Measurements from ENCODE around the gene ENTREP1. TPM values are rescaled to one million over a fixed set of nuclear protein-coding genes. Genes with fewer than 3 reads are reported as not detected.

ENTREP1 gene
- polyA plus RNA-seq, 3 donors = 2.4 to 6.0 (median 2.9) TPM

DNA sequence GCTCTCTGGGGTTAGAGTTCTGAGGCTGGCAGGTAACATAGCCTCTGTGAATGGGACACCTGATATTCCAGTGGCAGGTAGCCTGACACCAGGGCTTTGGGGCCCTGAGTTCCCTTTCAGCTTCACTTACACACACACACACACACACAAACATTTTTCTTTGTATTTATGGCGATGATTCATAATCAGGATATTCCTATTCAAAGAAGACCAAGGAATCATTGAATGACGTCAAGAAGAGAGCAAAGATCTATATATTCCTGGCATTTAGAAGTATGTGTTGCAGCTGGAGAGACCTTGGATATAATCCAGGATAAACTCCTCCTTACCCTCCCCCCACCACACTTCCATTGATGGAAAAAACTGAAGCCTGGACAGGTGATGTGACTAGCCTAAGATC, 7.9 kb upstream of the ENTREP1 start:
- DNase-seq (ENCODE audit: extremely low read depth in 1 of 11, low read depth in 9 of 11, low spot score in 4 of 11) = no peak

DNA sequence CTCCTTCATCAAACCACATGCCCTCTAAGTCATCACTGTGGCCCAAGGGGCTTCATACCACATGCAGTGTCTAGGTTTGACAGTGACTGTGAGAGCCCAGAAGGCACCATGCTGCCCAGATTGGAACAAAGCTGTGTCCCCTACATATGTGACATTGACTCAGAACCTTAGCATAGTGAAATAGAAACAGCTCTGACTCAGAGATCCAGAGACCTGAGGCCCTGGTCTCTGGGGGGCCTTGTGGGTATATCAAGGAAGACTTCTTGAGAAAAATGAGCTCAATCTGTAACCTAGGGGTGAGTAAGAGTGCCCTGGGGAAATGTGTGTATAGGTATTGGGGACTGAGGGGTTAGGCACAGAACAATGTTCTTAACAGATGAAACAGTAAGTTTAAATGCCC, 7.1 kb upstream of the ENTREP1 start:
- DNase-seq (ENCODE audit: extremely low read depth in 1 of 11, low read depth in 9 of 11, low spot score in 4 of 11) = no peak

DNA sequence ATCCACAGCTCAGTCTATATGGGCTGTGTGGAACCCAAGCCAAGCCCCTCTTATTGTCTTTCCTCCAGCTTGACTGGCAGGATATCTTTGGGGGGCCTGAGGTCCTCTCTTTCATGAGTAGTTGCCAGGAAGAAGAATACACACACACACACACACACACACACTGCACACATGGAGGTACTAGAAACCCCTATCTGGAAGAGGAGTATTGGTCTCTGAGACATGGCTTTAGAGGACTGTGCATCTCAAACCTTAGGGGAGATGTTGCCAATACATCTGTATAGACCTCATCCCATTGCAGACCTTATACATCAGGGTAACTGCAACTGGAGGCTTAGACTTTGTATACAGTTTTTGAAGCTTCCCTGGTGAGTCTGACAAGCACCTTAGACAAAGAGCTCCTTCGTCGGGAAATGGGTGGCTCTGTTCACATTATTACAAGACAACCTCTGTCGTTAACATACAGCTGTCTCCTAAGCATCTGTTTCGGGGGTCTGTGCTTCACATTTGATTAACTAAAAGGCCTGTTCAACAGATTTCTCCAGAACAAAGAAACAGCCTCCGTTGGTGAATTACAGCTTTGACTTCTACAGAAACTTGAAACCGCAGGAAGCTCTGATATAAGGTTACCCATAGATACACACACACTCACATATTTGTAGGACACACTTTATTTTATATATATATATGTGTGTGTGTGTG, 5.5 kb upstream of the ENTREP1 start:
- DNase-seq (ENCODE audit: extremely low read depth in 1 of 11, low read depth in 9 of 11, low spot score in 4 of 11) = peak in 3 of 11 donors; percentile 10 to 13 (median 11)

DNA sequence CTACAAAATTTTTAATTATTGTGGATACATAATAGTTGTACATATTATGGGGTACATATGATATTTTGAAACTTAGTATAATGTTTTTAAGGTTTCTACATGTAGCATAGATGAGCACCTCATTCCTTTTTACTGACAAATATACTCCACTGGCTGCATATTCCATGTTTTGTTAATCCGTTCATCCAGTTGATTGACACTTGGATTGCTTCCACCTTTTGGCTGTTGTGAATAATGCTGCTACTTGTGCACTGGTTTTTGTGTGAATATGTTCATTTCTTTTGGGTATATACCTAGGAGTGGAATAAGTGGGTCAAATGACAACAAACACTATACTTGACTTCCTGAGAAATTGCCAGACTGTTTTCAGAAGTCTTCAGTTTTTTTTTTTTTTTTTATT, 2.8 kb upstream of the ENTREP1 start:
- no peak for DNase-seq (ENCODE audit: extremely low read depth in 1 of 11, low read depth in 9 of 11, low spot score in 4 of 11)

DNA sequence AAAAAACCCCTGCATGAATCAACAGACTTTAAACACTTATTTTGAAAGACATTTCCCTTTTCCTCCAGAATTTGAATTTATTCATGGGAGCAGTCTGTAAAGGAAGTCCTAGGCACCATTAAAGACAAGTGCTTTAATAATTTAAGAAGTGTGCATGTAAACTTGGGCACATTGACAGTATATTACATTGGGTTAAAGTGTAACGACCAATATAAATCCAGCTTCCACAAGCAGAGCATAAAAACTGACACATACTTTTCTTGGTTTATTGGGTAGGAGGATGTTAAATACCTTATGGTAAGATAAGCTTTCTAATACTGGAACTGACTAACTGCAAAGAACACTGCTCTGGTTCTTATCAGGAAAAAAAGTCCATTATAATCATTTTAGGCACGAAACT, 1.2 kb upstream of the ENTREP1 start:
- peak in 4 of 11 donors; percentile 13 to 31 (median 24) for DNase-seq (ENCODE audit: extremely low read depth in 1 of 11, low read depth in 9 of 11, low spot score in 4 of 11)

DNA sequence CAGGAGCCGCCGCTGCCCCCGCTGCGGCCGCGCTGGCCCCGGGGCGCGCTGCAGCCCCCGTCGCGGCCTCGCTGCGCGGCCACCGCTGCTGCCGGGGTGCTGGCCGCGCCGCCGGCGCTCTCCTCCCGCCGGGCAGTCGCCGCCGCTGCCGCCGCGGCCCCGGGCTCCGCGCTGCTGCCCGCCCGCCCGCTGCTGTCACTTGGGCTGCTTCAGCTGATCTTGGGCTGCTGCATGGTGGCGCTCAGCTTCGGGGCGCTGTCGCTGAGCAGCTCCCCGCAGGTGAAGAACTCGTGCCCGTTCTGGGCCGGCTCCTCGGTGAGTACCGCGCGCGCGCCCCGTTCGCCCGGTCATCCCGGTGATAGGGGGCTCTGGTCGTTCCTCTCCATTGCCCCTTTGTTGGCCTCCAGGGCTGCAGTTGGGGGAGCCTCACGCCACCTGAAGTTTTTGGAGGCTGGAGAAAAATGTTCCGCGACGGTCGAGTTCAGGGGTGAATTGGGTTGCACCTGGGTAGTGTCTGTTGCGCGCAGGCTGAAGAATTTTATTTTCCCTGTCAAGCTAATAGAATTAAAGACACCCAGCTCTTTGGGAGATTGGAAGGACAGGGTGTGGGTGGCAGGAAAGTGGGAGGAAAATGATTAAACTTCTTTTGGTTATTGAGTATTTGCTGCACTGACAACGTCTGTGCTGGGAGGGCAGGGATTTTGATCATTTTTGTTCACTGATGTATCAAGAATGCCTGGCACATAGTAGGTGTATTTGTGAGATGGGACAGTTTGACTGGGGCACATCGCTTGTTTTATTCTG, 596 bp downstream of the ENTREP1 start:
- DNase-seq (ENCODE audit: extremely low read depth in 1 of 11, low read depth in 9 of 11, low spot score in 4 of 11) = peak in 4 of 11 donors; percentile 9 to 15 (median 12)

DNA sequence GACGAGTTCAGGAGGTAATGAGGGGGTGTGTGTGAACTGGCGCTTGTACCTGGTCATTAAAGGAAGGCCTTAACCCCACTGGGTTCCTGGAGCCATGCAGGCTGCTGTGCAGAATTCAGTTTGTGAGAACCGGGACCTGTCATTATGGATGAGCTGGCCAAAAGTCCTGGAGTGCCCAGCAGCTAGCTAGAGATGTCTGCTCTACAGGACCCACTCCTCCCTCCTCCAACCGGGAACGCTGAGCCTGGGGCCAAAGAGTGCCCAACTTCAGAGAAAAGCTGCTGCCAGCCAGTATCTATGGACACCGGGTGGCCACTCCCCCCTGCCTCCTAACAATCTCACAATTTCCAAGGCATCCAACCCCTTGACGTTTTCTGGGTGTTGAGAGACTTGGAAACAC, 1.2 kb downstream of the ENTREP1 start:
- no peak for DNase-seq (ENCODE audit: extremely low read depth in 1 of 11, low read depth in 9 of 11, low spot score in 4 of 11)

DNA sequence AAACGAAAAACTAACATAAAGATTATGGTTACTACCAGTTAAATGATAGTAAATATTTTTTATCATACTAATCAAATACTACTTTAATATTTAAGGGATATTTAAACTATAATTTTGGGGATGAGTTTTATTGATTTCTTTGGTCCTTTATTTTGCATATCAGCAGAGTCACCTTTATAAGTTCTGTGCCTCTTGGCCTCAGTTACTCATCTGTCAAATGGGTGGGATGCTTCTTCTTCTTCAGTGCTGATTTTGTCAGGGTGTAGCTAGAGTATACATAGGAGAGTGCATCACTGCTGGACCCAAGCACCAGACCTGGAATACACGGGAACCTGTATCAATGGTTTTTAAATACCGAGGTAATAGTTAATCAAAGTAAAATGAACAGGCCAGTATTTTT, 5.6 kb downstream of the ENTREP1 start:
- DNase-seq (ENCODE audit: extremely low read depth in 1 of 11, low read depth in 9 of 11, low spot score in 4 of 11) = no peak

DNA sequence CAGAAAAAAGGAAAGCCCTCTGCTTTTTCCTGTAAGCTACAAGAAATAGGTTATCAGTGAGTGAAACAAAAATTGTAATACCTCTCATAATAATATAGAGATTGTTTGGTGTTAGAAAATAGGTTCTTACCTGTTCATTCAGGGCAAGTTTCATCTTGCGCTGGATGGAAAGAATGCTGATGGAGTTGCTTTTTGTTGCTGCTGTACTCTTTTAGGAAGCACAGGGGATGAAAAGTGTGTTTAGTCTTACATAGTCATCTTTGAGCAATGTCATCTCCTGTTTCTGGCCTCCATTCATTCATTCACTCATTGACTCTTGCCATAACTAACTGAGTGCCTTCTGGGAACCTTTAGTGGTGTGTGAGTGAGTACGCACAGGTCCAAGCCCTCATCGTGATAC, 6.4 kb downstream of the ENTREP1 start:
- no peak for DNase-seq (ENCODE audit: extremely low read depth in 1 of 11, low read depth in 9 of 11, low spot score in 4 of 11)

DNA sequence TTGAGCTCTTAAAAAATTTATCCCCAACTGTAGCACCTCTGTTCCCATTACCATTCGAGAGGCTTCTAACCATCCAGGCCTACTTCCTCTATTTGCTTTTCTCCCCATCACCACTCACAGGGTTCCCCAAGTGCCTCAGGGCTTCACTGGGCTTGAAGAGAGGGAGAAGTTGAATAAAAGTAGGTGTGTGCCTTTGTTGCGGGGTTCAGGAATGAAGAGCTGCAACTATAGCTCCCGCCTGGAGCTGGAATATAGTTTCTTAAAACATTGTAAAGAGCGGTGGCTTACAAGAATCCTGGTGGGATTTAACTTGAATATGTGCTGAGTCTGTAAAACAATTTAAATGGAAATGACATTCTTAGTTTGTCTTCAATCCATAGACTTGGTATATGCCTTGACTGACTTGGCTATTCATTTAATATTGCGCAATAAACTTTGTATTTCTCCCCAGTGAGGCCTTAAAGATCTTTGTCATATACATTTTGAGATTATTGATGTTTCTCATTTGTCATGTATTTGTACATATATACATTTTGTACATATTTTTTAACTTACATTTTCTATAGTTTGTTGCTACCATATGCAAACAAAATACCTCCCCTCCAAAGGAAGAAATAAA, 7.2 kb downstream of the ENTREP1 start:
- DNase-seq (ENCODE audit: extremely low read depth in 1 of 11, low read depth in 9 of 11, low spot score in 4 of 11) = no peak

DNA sequence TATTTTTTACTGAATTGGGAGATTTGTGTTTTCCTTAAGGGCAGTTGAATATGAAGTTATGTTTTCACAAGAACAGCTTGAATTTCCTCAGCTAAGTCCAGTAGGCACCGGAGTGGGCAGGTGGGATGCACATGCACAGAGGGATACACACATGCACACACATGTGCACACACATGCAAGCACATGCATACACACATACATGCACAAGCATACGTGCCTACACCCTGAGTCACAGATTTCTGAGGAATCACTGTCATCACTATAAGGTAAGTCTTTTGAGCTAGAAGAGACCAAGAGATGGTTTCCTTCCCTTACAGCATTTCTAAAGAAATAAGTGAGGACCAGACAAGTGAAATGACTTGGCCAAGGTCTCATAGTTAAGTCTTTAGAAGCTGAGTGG, 8.7 kb downstream of the ENTREP1 start:
- no peak for DNase-seq (ENCODE audit: extremely low read depth in 1 of 11, low read depth in 9 of 11, low spot score in 4 of 11)

DNA sequence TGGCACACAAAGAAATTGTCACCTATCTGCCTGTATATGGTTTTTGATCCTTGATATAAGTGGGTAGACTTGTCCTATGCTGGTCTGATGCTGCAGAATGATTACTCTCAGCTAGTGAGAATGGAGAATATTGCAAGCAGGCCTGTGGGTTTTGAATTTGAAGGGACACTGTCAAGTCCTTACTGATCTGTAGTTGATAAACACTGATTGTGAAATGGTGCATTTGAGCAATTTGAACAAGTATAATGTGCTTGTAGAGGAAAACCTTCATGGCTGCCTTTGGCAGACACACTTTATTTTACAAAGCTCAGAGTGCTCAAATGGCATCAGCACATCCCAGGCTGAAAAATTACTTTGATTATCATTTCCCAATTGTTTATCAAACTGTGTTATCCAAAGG, 9.3 kb downstream of the ENTREP1 start:
- DNase-seq (ENCODE audit: extremely low read depth in 1 of 11, low read depth in 9 of 11, low spot score in 4 of 11) = no peak

DNA sequence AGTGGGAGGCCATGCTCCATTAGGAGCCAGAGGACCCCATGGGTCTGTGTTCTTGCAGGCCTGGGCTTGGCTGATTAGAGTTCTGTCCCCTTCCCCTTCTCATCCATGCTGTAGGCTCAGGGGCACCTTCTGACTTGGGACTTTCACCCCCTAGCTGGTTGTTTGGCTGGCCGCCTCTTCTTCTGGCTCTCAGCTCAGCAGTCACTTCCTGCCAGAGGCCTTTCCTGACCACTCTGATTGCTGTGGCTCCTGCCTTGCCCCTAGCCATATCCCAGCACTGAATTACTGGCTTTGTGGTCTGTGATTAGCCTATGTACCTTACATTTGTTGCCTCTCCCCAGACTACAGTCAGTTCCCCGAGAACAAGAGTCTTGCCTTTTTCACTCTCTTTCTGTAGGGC, 14.6 kb downstream of the ENTREP1 start:
- DNase-seq (ENCODE audit: extremely low read depth in 1 of 11, low read depth in 9 of 11, low spot score in 4 of 11) = no peak

DNA sequence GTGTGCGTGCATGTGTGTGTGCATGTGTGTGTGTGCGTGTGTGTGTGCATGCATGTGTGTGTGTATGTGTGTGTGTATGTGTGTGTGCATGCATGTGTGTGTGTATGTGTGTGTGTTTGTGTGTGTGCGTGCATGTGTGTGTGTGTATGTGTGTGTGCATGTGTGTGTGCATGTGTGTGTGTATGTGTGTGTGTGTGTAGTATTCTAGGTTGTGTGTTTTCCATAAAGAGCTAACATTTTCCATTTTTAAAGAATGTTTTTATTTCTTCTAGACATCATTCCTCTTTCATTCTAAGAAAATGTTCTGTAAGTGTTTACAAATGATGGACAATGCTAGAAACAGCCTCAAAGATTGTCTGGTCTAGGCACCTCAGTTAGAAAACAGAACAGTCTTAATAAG, 15.6 kb downstream of the ENTREP1 start:
- no peak for DNase-seq (ENCODE audit: extremely low read depth in 1 of 11, low read depth in 9 of 11, low spot score in 4 of 11)

DNA sequence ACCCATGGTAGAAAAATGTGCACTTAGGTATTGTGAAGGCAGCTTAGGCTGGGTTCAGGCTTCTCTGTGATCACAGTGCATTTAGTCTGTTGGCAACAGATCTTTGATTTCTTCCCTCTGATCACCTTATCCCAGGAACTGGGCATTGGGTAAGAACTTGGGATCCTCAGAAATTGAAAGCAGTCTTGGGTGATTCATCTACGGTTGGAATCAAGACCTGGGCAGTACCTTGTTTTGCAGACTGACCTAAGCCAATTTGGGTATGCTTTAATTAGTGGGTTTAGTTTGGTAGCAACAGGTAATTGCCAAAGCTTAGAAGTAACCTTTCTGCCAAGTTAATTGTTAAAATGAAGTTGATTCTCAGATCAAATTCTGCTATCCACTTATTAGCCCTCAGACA, 17.8 kb downstream of the ENTREP1 start:
- DNase-seq (ENCODE audit: extremely low read depth in 1 of 11, low read depth in 9 of 11, low spot score in 4 of 11) = no peak

DNA sequence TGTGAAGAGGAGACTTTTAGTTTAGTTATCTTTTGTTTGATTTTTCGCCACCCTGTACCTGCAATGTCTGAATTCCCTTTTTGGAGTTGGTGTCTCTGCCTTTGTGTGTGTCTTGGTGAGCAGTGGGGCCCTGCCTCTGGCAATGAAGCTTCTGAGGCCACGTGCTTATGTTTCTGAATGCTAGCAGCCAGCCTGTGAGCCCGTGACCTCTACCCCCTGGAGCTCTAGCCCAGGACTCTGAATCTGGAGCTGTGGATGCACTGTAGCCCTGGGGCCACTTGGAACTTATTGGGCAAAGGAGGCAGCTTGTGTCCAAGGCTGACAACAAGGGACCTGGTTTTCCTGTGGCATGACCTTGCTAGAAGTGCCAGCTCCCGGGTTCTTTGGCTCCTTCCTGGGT, 19.4 kb downstream of the ENTREP1 start:
- no peak for DNase-seq (ENCODE audit: extremely low read depth in 1 of 11, low read depth in 9 of 11, low spot score in 4 of 11)

DNA sequence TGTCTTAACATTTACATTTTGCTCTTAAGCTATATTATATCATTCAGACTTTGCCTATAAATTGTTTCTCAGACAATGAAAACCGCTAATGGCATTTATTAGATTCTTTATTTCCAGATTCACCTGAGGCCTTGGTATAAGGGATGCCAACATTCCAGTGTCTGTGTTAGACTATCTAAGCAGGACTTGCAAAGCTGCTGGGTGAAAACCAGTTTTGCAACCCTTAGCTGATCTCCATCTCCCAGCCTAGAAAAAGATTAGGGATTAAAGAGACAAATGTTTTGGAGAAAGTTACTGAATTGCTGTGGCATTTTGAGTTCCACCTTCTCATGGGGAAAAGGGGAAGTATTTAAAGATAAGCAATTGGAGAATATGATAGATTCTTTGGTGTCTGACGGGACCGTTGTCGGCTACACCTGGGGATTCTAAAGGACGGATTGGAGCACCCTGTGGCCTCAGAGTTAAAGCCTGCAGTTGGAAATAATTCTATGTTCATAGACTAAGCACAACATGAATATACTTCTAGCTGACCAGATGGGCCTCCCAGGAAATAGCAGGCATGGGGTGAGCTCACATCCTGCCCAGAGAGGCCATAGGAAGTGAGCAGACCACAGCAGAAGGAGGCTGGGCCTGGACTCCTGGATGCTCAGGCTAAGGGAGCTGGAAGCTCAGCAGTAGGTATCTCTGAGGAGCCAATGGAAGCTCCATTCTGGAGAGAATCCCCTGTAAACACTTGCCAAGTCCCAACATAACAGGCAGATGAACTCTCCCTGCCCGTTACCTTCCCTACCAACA, 21.8 kb downstream of the ENTREP1 start:
- no peak for DNase-seq (ENCODE audit: extremely low read depth in 1 of 11, low read depth in 9 of 11, low spot score in 4 of 11)

DNA sequence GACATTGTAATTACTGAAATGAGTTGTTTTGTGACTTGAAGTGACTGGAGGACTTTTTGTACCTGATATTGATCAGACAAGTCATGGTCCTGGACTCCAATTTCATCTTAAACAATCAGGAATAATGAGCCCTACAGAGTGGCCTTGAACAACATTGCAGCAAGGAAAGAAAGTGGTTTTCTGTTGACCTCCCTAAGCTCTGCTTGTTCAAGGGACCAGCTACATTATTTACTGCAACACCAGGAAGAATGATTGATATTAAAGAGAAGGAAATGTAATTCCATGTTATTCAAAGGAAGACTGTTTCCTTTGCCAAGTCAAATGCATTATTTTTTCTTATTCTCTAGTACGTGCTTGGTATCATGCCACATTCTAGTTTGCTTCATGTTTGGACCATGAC, 22.6 kb downstream of the ENTREP1 start:
- no peak for DNase-seq (ENCODE audit: extremely low read depth in 1 of 11, low read depth in 9 of 11, low spot score in 4 of 11)

DNA sequence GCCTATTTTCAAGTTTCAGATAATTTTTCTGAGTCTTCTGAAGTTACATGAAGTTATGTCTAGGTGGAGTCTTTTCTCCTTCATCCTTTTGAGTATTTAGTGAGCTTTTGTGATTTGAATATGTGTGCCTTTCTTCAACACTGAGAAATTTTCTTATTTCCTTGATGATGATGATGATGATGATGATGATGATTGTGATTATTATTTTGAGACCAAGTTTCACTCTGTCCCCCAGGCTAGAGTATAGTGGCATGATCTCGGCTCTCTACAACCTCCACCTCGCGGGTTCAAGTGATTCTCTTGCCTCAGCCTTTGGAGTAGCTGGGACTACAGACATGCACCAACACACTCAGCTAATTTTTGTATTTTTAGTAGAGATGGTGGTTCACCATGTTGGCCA, 26.2 kb downstream of the ENTREP1 start:
- DNase-seq (ENCODE audit: extremely low read depth in 1 of 11, low read depth in 9 of 11, low spot score in 4 of 11) = no peak

DNA sequence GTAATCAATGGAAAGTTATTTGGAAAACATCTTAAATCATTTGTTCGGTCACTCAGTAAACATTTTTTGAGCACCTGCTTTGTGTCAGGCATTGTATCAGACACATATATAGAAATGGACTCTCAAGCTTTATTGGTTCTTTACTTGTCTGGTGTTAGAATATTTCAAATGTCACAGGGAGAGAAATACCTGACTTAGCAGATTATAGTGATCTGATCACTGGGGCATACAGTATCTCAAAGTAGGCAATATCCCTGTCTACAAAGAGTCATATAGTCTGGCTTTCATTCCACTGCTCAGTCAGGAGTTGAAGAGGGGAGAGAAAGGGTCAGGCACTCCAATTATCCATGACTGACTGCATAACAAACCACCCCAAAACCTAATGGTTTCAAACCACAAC, 30.2 kb downstream of the ENTREP1 start:
- no peak for DNase-seq (ENCODE audit: extremely low read depth in 1 of 11, low read depth in 9 of 11, low spot score in 4 of 11)

Data from renal cortex interstitium (tissue), 11 donors.